ENCODE data around the gene COMT. TPM values are rescaled to one million over a fixed set of nuclear protein-coding genes. Genes with fewer than 3 reads are reported as not detected.

The COMT gene
- total RNA-seq, 3 donors from 2014 or later (not counting 1 experiment from before 2014, with no cell fraction given), result 37.5 to 56.2 (median 38.2) TPM

DNA sequence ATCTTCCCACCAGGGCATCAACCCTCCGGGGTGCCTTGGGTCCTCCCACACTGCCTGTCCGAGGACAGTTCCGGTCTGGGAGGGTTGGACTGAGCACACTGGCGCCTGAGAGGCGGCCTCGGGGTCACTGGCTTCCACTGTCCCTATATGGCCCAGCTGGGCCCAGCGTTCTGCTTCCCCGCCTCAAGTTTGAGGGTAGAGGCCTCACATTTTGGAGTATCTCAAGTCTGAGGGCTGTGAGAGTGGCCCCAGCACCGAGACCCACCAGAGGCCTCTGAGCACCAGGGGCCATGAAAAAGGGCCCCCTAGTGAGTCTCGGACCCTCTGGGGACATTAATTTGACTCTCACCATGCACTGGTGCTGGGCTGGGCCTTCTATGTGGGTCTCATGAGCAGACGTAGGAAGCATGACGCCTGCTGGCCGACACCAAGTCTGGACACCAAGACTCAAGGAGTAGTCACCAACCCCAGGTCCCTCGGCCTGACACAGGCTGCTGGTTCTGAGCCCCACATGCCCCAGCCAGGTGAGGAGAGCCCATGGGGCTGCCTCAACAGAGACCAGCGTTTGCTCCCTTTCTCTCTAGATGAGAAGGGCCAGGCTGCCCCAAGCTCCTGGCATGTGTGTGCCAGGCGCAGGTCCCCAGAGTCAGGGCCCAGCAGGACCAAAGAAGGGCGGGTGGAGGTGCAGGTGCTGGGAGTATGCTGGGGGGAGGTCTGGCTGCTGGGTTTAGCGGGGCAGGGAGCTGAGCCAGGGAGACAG, 47.6 kb downstream of the COMT start:
- no peaks in the 10 kb centered on the region for H3K9me3 Mint-ChIP-seq
- Histone ChIP-seq H3K27me3 (ENCODE audit: control insufficient read depth, insufficient read depth, low read length) (no peaks in the 10 kb centered on the region), H3K4me3 (ENCODE audit: low read length) (no peak overlapping the region), H3K9me3 (ENCODE audit: control insufficient read depth, insufficient read depth, low read length) (no peaks in the 10 kb centered on the region), H3K36me3 (ENCODE audit: control insufficient read depth, insufficient read depth, low read length) (no peaks in the 10 kb centered on the region), H3K27ac (ENCODE audit: low read length) (no peak overlapping the region), H3K4me1 (ENCODE audit: control insufficient read depth, insufficient read depth, low read length) (peaks cover 27% of the 10 kb centered on the region)
- no peak overlapping the region for H3K27ac Mint-ChIP-seq
- no peaks in the 10 kb centered on the region for H3K36me3 Mint-ChIP-seq
- no peaks in the 10 kb centered on the region for H3K27me3 Mint-ChIP-seq (ENCODE audit: low read depth in 2 of 2)
- H3K4me1 Mint-ChIP-seq, result peaks cover 0 to 16% of the 10 kb centered on the region in 2 donors
- 89% methylated on average over 18 of the region's 18 CpGs for WGBS (ENCODE audit: insufficient coverage)
- ATAC-seq, result no peak
- no peak for TF ChIP-seq CTCF (IDR thresholded peaks at IDR 0.05)
- no peak overlapping the region for H3K4me3 Mint-ChIP-seq
- DNase-seq, result no peak
- intact Hi-C loops (cut with micrococcal nuclease), result no loop called here

DNA sequence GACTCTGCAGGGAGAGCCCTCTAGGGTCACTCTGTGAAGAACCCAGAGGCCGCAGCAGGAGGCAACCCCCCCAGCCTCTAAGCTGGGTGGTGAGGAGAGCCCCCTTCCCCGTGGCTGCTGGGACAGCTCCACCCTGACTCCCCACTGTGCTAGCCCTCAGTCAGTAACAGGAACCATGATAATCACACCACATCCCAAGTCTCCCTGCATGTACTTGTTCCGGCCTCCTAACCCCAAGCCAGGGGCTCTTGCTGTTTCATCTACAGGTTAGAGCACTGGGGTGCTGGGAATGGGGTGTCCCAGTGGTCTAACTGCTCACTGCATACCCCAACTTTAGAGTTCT, 48.1 kb downstream of the COMT start:
- Mint-ChIP-seq H3K9me3 (no peaks in the 10 kb centered on the region), H3K27me3 (ENCODE audit: low read depth in 2 of 2) (no peaks in the 10 kb centered on the region), H3K4me3 (peak overlapping the region; percentile 7), H3K4me1 (peaks cover 0 to 16% of the 10 kb centered on the region in 2 donors), H3K36me3 (no peaks in the 10 kb centered on the region), H3K27ac (no peak overlapping the region)
- Histone ChIP-seq H3K27me3 (ENCODE audit: control insufficient read depth, insufficient read depth, low read length) (no peaks in the 10 kb centered on the region), H3K36me3 (ENCODE audit: control insufficient read depth, insufficient read depth, low read length) (no peaks in the 10 kb centered on the region), H3K4me3 (ENCODE audit: low read length) (no peak overlapping the region), H3K9me3 (ENCODE audit: control insufficient read depth, insufficient read depth, low read length) (no peaks in the 10 kb centered on the region), H3K27ac (ENCODE audit: low read length) (no peak overlapping the region), H3K4me1 (ENCODE audit: control insufficient read depth, insufficient read depth, low read length) (peaks cover 25% of the 10 kb centered on the region)
- TF ChIP-seq CTCF (IDR thresholded peaks at IDR 0.05), result no peak
- DNase-seq, result no peak
- intact Hi-C loops (cut with micrococcal nuclease), result no loop called here
- no peak for ATAC-seq
- 89% methylated on average over 3 of the region's 3 CpGs for WGBS (ENCODE audit: insufficient coverage)

GRCh38 chr22:19990188-19990587, 48.6 kb downstream of the COMT start:
- Histone ChIP-seq H3K36me3 (ENCODE audit: control insufficient read depth, insufficient read depth, low read length) (no peaks in the 10 kb centered on the region), H3K4me3 (ENCODE audit: low read length) (no peak overlapping the region), H3K4me1 (ENCODE audit: control insufficient read depth, insufficient read depth, low read length) (peaks cover 20% of the 10 kb centered on the region), H3K27ac (ENCODE audit: low read length) (no peak overlapping the region), H3K9me3 (ENCODE audit: control insufficient read depth, insufficient read depth, low read length) (no peaks in the 10 kb centered on the region), H3K27me3 (ENCODE audit: control insufficient read depth, insufficient read depth, low read length) (no peaks in the 10 kb centered on the region)
- H3K27ac Mint-ChIP-seq, result no peak overlapping the region
- no peak for ATAC-seq
- intact Hi-C loops (cut with micrococcal nuclease), result no loop called here
- TF ChIP-seq CTCF (IDR thresholded peaks at IDR 0.05), result no peak
- H3K36me3 Mint-ChIP-seq, result no peaks in the 10 kb centered on the region
- H3K27me3 Mint-ChIP-seq (ENCODE audit: low read depth in 2 of 2), result no peaks in the 10 kb centered on the region
- H3K4me1 Mint-ChIP-seq, result peaks cover 0 to 11% of the 10 kb centered on the region in 2 donors
- no peaks in the 10 kb centered on the region for H3K9me3 Mint-ChIP-seq
- WGBS (ENCODE audit: insufficient coverage), result 77% methylated on average over 2 of the region's 2 CpGs
- no peak for DNase-seq
- no peak overlapping the region for H3K4me3 Mint-ChIP-seq
